GM19395 (cell line): ENCODE measurements around the gene TTK.

Experiments used
- ATAC-seq: cut with Tn5 transposase; IDR thresholded peaks from one replicate; pipeline ENCODE4 v1.9.1; 2021; ENCODE audit warnings: mild to moderate bottlenecking, moderate library complexity; ENCODE audit not compliant: unreplicated experiment

TTK gene

GRCh38 chr6:80004173-80005072 lies at the start of gene TTK:
Gene TTK, plus strand, starts transcription at chr6:80004649. Its CDS starts 1,195 bp downstream, at chr6:80005844.
- peak; percentile 99 for ATAC-seq

- ATAC-seq: no peak
These were observed 49.6 kb upstream of the TTK start for GRCh38 chr6:79954849-79955248.

DNA sequence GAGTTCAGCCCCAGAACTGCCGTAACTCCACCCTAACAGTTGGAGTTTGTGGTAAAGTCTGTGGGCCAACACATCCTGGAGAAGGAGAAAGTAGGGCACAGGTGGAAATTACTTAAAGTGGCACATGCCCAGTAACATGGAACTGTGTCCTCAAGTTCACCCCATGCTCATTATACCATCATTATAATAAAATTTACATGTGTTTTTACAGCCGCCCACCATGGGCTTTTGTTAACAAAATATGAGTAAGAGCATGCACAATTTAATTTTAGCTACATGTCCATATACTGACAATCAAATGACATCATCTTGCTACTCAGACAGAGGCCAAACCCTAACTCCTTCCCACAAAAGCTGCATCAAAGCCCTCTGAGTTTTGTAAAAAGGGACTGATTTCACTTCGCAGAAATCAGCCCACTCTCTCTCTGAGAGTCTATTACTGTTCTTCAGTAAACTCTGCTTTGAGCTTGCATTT lies 39.8 kb upstream of the TTK start:
- ATAC-seq: no peak

- ATAC-seq: no peak
These were observed 37.3 kb upstream of the TTK start for GRCh38 chr6:79967178-79967577.

DNA sequence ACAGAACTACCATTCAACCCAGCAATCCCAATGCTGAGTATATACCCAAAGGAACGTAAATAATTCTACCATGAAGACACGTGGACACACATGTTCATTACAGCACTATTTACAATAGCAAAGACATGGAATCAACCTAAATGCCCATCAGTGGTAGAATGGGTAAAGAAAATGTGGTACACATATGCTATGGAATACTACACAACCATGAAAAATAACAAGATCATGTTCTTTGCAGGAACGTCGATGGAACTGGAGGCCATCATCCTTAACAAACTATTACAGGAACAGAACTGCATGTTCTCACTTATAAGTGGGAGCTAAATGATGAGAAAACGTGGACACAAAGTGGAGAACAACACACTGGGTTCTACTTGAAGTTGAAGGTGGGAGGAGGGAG lies 34.7 kb upstream of the TTK start:
- no peak for ATAC-seq

- no peak for ATAC-seq
These were observed 33.3 kb upstream of the TTK start for GRCh38 chr6:79971193-79971592.

GRCh38 chr6:79981652-79982051 lies 22.8 kb upstream of the TTK start:
- ATAC-seq: no peak

DNA sequence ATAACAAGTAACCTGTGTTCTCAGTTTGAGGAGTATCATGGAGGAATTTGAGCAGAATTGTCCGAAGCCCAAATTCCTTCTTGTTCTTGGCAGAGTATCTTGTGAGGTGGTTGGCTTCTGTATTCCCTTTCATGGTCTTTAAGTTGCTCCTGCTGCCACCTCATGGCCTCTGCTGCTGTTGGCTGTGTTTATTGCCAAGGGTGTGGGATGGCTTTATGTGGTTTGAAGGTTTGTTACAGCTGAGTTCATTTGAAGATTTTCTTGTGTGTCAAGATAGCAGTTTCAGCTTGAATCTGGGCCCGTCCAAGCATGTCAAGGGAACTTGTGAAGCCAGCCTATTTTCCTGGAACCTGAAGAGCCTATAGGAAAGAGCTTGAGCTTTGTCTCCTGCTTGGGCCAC lies 20.2 kb upstream of the TTK start:
- ATAC-seq: no peak

- no peak for ATAC-seq
These were observed 19.3 kb upstream of the TTK start for GRCh38 chr6:79985128-79985527.

DNA sequence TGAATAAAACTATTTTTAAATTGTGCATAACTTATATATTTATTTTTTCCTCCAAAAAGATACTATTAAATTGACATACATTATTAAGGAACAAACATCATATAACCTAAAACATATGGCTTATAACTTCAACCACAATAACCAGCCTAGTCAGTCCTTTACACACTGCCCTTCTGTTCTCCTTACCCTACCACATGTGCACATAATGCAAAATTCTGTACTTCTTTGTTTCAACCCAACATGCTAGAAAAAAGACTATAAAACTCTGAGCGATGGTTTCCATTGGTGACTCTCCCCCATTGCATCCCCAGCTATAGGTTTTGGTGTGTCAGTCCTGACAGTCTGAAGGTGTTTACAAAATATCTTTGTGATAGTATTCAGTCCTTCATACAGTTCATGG lies 14.8 kb upstream of the TTK start:
- no peak for ATAC-seq

GRCh38 chr6:79993012-79993910 lies 11.2 kb upstream of the TTK start:
- ATAC-seq: no peak

- no peak for ATAC-seq
These were observed 10.5 kb upstream of the TTK start for GRCh38 chr6:79993911-79994309.

DNA sequence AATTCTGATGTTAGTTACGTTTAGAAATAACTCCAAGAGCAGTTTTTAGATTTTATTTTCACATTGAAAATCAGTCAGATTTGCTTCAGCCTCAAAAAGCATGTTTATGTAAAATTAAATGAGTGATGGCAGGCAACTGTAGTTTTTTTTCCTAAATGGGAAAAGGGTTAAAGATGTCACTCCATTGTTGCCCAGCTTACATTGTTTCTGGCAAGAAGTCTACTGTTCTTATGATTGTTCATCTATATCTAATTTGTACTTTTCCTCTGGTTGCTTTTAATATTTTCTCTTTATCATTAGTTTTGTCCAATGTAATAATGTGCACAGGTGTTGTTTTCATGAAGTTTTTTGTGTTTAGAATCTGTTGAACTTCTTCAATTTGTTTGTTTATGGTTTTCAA lies 6.7 kb upstream of the TTK start:
- ATAC-seq: no peak

DNA sequence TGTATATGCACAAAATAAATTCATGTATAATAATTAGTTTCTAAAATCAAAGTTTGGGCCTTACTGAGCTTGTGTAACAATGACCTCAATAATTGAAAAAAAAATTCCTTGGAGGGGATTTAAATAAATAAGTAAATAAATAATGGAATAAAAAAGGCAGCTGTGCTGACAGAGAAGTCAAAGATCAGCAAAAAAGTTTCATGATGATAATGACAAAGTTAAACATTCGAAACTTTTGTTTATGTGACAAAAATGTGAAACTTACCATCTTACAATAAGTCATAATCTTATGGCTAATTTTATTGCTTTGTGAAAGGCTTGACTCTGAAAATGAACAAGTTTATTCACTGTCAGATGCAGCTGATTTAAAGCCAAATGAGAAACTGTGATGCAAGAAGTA lies 3.1 kb upstream of the TTK start:
- no peak for ATAC-seq

DNA sequence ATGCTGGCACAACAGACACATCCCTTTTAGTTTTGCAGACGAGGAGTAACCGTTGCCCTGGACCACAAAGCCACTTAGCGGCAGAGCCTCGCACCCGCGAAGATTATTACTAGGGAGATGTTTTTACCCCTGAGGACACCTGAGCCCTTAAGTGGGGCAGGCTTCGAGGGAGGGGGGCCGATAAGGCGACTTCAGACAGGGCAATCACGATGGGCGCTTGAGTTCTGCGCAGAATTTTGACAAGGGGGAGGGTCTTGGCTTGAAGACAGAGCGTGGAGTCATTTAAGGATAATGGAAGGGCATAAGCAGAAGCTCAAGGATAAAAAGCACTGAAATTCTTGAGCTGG lies 650 bp upstream of the TTK start:
- ATAC-seq: no peak

- no peak for ATAC-seq
These were observed 957 bp downstream of the TTK start for GRCh38 chr6:80005406-80005805.

DNA sequence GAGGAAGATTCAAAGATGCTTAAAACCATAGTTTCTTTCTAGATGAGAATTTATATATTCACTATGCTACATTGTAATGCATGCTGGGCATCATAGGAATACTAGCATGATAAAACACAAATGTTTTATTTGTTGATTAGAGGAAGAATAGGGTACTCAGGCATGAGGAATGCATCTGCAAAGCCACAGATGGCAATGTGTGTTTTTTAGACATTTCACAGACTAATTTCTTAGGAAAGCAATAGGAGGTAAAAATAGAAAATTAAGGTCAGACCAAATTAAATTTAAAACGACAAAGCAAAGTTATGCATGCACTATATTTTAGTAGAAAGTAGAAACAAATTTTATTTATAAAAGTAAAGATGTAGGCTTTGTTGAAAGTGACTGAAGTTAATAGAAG lies 2.1 kb downstream of the TTK start:
- ATAC-seq: no peak

- ATAC-seq: no peak
These were observed 5.1 kb downstream of the TTK start for GRCh38 chr6:80009531-80009930.

DNA sequence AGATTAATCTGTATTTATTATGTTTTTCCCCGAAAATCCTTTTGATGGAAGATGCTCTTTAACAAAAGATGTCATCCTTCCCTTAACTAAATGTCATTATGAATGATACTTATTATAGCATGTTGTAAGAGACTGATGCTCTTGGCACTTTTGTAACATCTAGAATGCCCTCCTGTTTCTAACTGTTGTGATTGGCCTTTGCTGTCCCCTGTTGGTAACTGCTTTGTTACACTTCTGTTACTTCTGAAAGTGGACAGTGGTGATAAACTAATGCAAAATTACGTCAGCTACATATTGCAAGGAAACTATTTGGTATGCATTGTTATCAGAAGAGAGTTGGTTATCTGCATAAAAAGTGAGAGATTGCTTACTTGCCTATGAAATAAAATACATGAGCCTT lies 5.8 kb downstream of the TTK start:
- ATAC-seq: no peak

DNA sequence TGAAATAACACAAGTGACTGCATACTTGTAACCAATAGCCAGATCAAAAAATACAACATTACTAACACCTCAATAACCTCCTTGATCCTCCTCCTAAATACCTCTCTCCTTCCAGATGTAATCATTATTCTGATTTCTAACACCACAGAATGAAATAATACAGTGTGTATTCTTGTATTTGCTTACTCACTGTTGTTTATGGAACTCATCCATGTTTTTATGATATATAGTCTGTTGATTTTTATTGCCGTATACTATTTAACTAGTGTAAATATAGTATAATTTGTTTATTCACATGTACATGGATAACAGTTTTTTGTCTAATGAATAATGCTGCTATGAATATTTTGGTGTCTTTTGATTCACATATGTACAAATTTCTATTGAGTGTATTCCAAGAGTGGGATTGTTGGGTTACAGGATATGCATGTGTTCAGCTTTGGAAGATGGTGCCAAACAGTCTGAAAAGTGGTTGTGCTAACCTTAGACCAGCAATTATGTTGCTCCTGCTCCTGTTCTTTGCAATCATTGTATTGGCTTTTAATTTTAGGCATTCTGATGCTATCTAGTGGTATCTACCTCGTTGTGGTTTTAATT lies 11.5 kb downstream of the TTK start:
- no peak for ATAC-seq

DNA sequence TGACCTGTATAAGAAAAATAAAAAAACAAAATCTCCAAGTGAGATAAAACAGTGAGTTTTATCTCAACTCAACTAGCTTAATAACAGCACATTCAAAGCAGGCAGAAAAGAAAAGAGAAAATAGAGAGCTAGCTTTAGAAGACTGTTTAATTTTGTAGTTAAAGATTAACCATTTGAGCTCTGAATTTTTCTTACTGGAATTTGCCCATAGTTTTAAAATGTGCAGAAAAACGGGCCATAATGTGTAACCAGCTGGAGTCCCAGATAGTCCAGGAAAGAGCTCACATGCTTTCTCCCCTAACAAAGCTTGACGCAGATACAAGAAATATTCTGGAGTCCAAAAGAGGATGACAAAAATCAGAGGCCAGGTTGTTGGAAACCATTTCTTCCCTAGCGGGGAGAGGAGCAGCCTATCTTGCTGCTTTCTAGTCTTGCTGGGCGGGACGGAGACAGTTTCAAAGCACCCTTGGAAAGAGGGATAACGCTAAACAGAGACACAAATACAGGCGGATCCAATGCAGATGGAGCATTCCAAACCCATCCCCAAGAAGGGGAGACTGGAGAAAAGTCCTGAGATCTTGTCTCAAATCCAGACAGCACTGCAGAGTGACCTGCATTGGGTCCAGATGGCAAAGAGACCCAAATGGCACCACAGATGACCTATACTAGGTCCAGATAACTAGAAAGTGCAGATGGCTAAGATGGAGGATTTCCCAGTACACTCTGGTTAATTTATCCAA lies 16.1 kb downstream of the TTK start:
- no peak for ATAC-seq
